ENCODE measurements around the gene LMOD3.

DNA sequence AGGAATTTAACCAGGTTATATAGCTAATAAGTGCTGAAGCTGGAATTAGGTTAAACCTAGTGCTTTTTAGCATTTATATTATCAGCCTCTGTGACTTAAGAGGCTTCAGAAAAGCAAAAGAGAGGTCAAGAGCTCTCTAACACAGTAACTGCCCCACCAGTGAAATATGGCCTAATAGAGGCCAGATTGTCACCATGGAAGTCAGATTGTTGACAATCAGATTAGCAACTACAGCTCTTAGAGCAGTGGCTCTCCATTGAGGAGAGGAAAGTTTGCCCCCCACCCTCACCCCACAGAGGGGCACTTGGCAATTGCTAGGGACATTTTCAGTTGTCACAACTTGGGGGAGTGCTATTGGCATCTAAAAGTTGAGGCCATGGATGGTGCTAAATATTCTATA, 23.3 kb upstream of the LMOD3 start:
- no peak for TF ChIP-seq GATA2 (IDR thresholded peaks at IDR 0.05; ENCODE audit: low read depth, low read length)
- TF ChIP-seq GATA3 (IDR thresholded peaks at IDR 0.05; ENCODE audit: low read depth, low read length), result no peak

Data from SH-SY5Y (cell line).